Effector CD8-positive, alpha-beta T cell (primary cell): ENCODE results near the gene TMEM185B.
"Not testable (repeated sequence)": the region's sequence is repeated elsewhere in the genome, so short reads cannot be mapped to it uniquely, and the experiment has no call there.

ENCODE experiments used
- DNase-seq: peaks from one replicate; lab custom pipeline; 2025; lab: John Stamatoyannopoulos, UW

The TMEM185B gene

GRCh38 chr2:120251880-120252224 is 28.7 kb upstream of the TMEM185B start:
- DNase-seq, result no peak

GRCh38 chr2:120251078-120251477 is 27.9 kb upstream of the TMEM185B start:
- no peak for DNase-seq

GRCh38 chr2:120250640-120251039 is 27.4 kb upstream of the TMEM185B start:
- no peak for DNase-seq

- DNase-seq, result no peak
Observed at GRCh38 chr2:120247851-120248250, 24.7 kb upstream of the TMEM185B start.

- DNase-seq, result no peak
Observed at GRCh38 chr2:120246546-120247300, 23.5 kb upstream of the TMEM185B start.

- no peak for DNase-seq
Observed at GRCh38 chr2:120245520-120246332, 22.5 kb upstream of the TMEM185B start.

- no peak for DNase-seq
Observed at GRCh38 chr2:120244656-120245519, 21.7 kb upstream of the TMEM185B start.

GRCh38 chr2:120243875-120244553 is 20.8 kb upstream of the TMEM185B start:
- no peak for DNase-seq

- no peak for DNase-seq
Observed at GRCh38 chr2:120243211-120243610, 20.0 kb upstream of the TMEM185B start.

- DNase-seq, result no peak
Observed at GRCh38 chr2:120241684-120242083, 18.5 kb upstream of the TMEM185B start.

GRCh38 chr2:120240901-120241429 is 17.8 kb upstream of the TMEM185B start:
- no peak for DNase-seq

- DNase-seq, result no peak
Observed at GRCh38 chr2:120239488-120240287, 16.5 kb upstream of the TMEM185B start.

- no peak for DNase-seq
Observed at GRCh38 chr2:120238728-120239487, 15.7 kb upstream of the TMEM185B start.

GRCh38 chr2:120237491-120237902 is 14.3 kb upstream of the TMEM185B start:
- no peak for DNase-seq

GRCh38 chr2:120236791-120237190 is 13.6 kb upstream of the TMEM185B start:
- DNase-seq, result no peak

- no peak for DNase-seq
Observed at GRCh38 chr2:120236316-120236715, 13.1 kb upstream of the TMEM185B start.

- no peak for DNase-seq
Observed at GRCh38 chr2:120235681-120236080, 12.5 kb upstream of the TMEM185B start.

- DNase-seq, result not testable (repeated sequence)
Observed at GRCh38 chr2:120235158-120235557, 12.0 kb upstream of the TMEM185B start.

GRCh38 chr2:120233292-120233691 is 10.1 kb upstream of the TMEM185B start:
- no peak for DNase-seq
